ENCODE measurements around the gene CTIF. TPM values are rescaled to one million over a fixed set of nuclear protein-coding genes. Genes with fewer than 3 reads are reported as not detected.

Gene CTIF
- total RNA-seq, 6 donors from 2014 or later, result 32.1 to 62.4 (median 47.8) TPM

- H3K9me3 ChIP-seq, result no peaks in the 10 kb centered on the region
- H3K4me3 ChIP-seq, result no peak overlapping the region
- peaks cover 7 to 13% (median 9%) of the 10 kb centered on the region in 4 donors for H3K4me1 ChIP-seq
- peaks cover 0 to 5% (median 0%) of the 10 kb centered on the region in 4 donors for H3K36me3 ChIP-seq
- TF ChIP-seq CTCF (IDR thresholded peaks at IDR 0.05), result no peak
- no peak for TF ChIP-seq EP300 (IDR thresholded peaks at IDR 0.05)
- TF ChIP-seq POLR2AphosphoS5 (IDR thresholded peaks at IDR 0.05), result no peak
- TF ChIP-seq POLR2A (IDR thresholded peaks at IDR 0.05), result no peak
- ATAC-seq (ENCODE audit: low FRiP score in 2 of 2) (no peak), DNase-seq (no peak)
- H3K27ac ChIP-seq, result no peak overlapping the region
- H3K27me3 ChIP-seq, result no peaks in the 10 kb centered on the region
- 95 to 96% methylated on average over 7 of the region's 7 CpGs for WGBS, 2 donors
Measured at GRCh38 chr18:48693006-48693405, 154.2 kb downstream of the CTIF start.

- H3K4me3 ChIP-seq, result no peak overlapping the region
Measured at GRCh38 chr18:48693625-48694262, 154.9 kb downstream of the CTIF start.

GRCh38 chr18:48694295-48694694 is 155.5 kb downstream of the CTIF start:
- H3K4me1 ChIP-seq, result peaks cover 3 to 13% (median 9%) of the 10 kb centered on the region in 4 donors
- no peak overlapping the region for H3K27ac ChIP-seq
- H3K4me3 ChIP-seq, result no peak overlapping the region
- DNase-seq, result no peak
- H3K27me3 ChIP-seq, result no peaks in the 10 kb centered on the region
- TF ChIP-seq POLR2A (IDR thresholded peaks at IDR 0.05), result no peak
- TF ChIP-seq EP300 (IDR thresholded peaks at IDR 0.05), result no peak
- no peak for TF ChIP-seq POLR2AphosphoS5 (IDR thresholded peaks at IDR 0.05)
- no peak for TF ChIP-seq CTCF (IDR thresholded peaks at IDR 0.05)
- H3K36me3 ChIP-seq, result peaks cover 0 to 5% (median 0%) of the 10 kb centered on the region in 4 donors
- no peak for ATAC-seq (ENCODE audit: low FRiP score in 2 of 2)
- H3K9me3 ChIP-seq, result no peaks in the 10 kb centered on the region
- WGBS, 2 donors, result 93 to 95% methylated on average over 5 of the region's 5 CpGs

More at GRCh38 chr18:48693625-48694262, 154.9 kb downstream of the CTIF start:
- WGBS, 2 donors, result 93 to 94% methylated on average over 8 of the region's 8 CpGs
- Histone ChIP-seq H3K4me1 (peaks cover 3 to 13% (median 9%) of the 10 kb centered on the region in 4 donors), H3K9me3 (no peaks in the 10 kb centered on the region), H3K36me3 (peaks cover 0 to 5% (median 0%) of the 10 kb centered on the region in 4 donors), H3K27ac (no peak overlapping the region), H3K27me3 (no peaks in the 10 kb centered on the region)
- no peak for TF ChIP-seq POLR2A (IDR thresholded peaks at IDR 0.05)
- TF ChIP-seq EP300 (IDR thresholded peaks at IDR 0.05), result no peak
- no peak for TF ChIP-seq POLR2AphosphoS5 (IDR thresholded peaks at IDR 0.05)
- TF ChIP-seq CTCF (IDR thresholded peaks at IDR 0.05), result no peak
- DNase-seq (no peak), ATAC-seq (ENCODE audit: low FRiP score in 2 of 2) (no peak)

- no peak overlapping the region for H3K27ac ChIP-seq
- no peaks in the 10 kb centered on the region for H3K27me3 ChIP-seq
- H3K4me3 ChIP-seq, result no peak overlapping the region
- ATAC-seq (ENCODE audit: low FRiP score in 2 of 2) (no peak), DNase-seq (no peak)
- H3K36me3 ChIP-seq, result peaks cover 0 to 5% (median 0%) of the 10 kb centered on the region in 4 donors
- peaks cover 3 to 13% (median 9%) of the 10 kb centered on the region in 4 donors for H3K4me1 ChIP-seq
- 46 to 66% methylated on average over 9 of the region's 9 CpGs for WGBS, 2 donors
- H3K9me3 ChIP-seq, result no peaks in the 10 kb centered on the region
- TF ChIP-seq CTCF (IDR thresholded peaks at IDR 0.05) (no peak), POLR2AphosphoS5 (IDR thresholded peaks at IDR 0.05) (peak in 1 of 2 donors; percentile 49), EP300 (IDR thresholded peaks at IDR 0.05) (peak in 3 of 4 donors; percentile 13 to 41 (median 29))
Measured at GRCh38 chr18:48695671-48696070, 156.8 kb downstream of the CTIF start.

- no peak overlapping the region for H3K27ac ChIP-seq
- TF ChIP-seq POLR2A (IDR thresholded peaks at IDR 0.05), result no peak
- TF ChIP-seq POLR2AphosphoS5 (IDR thresholded peaks at IDR 0.05), result no peak
- TF ChIP-seq EP300 (IDR thresholded peaks at IDR 0.05), result no peak
- no peak for TF ChIP-seq CTCF (IDR thresholded peaks at IDR 0.05)
- 90 to 97% methylated on average over 8 of the region's 8 CpGs for WGBS, 2 donors
- H3K27me3 ChIP-seq, result no peaks in the 10 kb centered on the region
- peaks cover 0 to 1% (median 0%) of the 10 kb centered on the region in 4 donors for H3K36me3 ChIP-seq
- no peaks in the 10 kb centered on the region for H3K9me3 ChIP-seq
- no peak overlapping the region for H3K4me3 ChIP-seq
- DNase-seq (no peak), ATAC-seq (ENCODE audit: low FRiP score in 2 of 2) (no peak)
- H3K4me1 ChIP-seq, result peaks cover 3 to 13% (median 9%) of the 10 kb centered on the region in 4 donors
Measured at GRCh38 chr18:48696218-48696617, 157.4 kb downstream of the CTIF start.
